Gastroesophageal sphincter (tissue), 3 donors: ENCODE data around the gene CDCA7.

Experiments
- EP300 ChIP-seq: sonication (generic); formaldehyde crosslinking; IDR thresholded peaks from one replicate; pipeline ENCODE4 v1.6.1; 2017; ENCODE audit warnings: antibody characterized with exemption, mild to moderate bottlenecking
- POLR2A ChIP-seq, 2 donors: fragments of 450-650 bp; IDR thresholded peaks; one replicate each; pipeline ENCODE4 v1.6.1; 2017; ENCODE audit warnings: antibody characterized with exemption in 2 of 2, mild to moderate bottlenecking in 2 of 2, moderate library complexity in 1 of 2
- POLR2AphosphoS5 ChIP-seq: sonication (generic); formaldehyde crosslinking; IDR thresholded peaks from one replicate; pipeline ENCODE4 v1.6.1; 2017; ENCODE audit warnings: antibody characterized with exemption
- TF ChIP-seq, protein P1 (sequence below), 4 experiments: fragments of 200-600 bp in 2 of 4; fragments of 450-650 bp in 2 of 4; sonication (generic) in 1 of 4; IDR thresholded peaks; one replicate each; pipeline ENCODE4 v1.5.1; 2017 to 2019; ENCODE audit warnings: antibody characterized with exemption in 4 of 4, mild to moderate bottlenecking in 2 of 4, moderate library complexity in 2 of 4

DNA sequence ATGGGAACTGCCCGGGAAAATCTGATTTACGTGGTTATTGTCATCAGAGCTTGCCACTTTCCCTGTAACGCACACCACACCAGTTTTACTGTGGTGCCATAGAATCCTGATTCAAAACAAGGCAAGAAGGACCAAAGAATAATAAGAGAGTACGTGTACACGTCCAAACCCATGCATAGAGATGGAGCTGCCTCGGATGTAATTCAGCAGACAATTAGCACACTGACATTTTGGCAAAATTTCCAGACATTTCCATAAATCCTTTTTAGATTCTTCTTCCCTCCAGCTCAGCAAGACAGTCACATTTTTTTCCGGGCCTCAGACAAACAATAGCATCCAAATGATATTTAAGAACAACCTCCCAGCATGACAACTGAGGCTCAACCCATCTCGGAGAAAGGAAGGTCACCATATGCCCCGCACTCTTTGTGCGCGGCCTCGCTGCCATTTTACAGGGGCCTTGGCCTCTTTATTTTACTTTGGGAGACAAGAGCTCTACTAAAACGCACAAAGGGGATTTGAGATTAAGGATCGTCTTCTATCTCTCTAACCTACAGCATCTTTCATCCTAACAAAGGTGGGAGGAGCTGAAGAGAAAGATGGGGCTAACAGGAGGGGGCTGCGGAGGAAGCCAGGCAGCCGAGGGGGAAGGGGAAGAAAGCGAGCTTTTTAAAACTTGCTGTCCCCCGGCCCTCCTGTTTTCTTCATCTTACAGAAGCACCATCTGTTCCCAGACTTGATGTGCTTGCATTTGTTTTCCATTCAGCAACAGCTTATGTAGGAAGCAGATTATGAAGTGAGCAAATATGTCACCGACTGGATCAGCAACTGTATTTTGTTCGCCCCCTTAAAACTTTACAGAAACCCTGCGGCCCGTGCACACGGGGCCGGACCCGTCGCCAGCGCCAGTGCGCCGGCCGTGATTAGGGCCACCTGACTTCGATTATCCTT lies 61.0 kb downstream of the CDCA7 start:
- TF ChIP-seq POLR2AphosphoS5 (no peak), EP300 (no peak), POLR2A (IDR thresholded peaks at IDR 0.05) (no peak)
- TF ChIP-seq, protein P1, sequence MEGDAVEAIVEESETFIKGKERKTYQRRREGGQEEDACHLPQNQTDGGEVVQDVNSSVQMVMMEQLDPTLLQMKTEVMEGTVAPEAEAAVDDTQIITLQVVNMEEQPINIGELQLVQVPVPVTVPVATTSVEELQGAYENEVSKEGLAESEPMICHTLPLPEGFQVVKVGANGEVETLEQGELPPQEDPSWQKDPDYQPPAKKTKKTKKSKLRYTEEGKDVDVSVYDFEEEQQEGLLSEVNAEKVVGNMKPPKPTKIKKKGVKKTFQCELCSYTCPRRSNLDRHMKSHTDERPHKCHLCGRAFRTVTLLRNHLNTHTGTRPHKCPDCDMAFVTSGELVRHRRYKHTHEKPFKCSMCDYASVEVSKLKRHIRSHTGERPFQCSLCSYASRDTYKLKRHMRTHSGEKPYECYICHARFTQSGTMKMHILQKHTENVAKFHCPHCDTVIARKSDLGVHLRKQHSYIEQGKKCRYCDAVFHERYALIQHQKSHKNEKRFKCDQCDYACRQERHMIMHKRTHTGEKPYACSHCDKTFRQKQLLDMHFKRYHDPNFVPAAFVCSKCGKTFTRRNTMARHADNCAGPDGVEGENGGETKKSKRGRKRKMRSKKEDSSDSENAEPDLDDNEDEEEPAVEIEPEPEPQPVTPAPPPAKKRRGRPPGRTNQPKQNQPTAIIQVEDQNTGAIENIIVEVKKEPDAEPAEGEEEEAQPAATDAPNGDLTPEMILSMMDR (IDR thresholded peaks at IDR 0.05), result no peak
